Activated CD8-positive, alpha-beta memory T cell treated with anti-CD3 and anti-CD28 coated beads for 36 hours (primary cell): ENCODE results near the gene PRSS37. TPM values are rescaled to one million over a fixed set of nuclear protein-coding genes. Genes with fewer than 3 reads are reported as not detected.
"Not testable (repeated sequence)": the region's sequence is repeated elsewhere in the genome, so short reads cannot be mapped to it uniquely, and the experiment has no call there.

Source experiments
- CTCF ChIA-PET: fragments of 350-600 bp; sonication (Branson Sonifier 250); formaldehyde crosslinking; loops from one replicate; lab custom pipeline; 2021; ENCODE audit warnings: antibody characterized with exemption; lab: Charles Lee
- POLR2A ChIA-PET: fragments of 350-600 bp; sonication (Branson Sonifier 250); formaldehyde crosslinking; loops from one replicate; lab custom pipeline; 2021; ENCODE audit warnings: antibody characterized with exemption; lab: Charles Lee
- total RNA-seq, 2 experiments: library from RNA; stranded (reverse); gene quantifications; one replicate each; pipeline ENCODE4 v1.2.3, GENCODE V29; 2021

The PRSS37 gene, protein sequence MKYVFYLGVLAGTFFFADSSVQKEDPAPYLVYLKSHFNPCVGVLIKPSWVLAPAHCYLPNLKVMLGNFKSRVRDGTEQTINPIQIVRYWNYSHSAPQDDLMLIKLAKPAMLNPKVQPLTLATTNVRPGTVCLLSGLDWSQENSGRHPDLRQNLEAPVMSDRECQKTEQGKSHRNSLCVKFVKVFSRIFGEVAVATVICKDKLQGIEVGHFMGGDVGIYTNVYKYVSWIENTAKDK
- not detected for total RNA-seq

DNA sequence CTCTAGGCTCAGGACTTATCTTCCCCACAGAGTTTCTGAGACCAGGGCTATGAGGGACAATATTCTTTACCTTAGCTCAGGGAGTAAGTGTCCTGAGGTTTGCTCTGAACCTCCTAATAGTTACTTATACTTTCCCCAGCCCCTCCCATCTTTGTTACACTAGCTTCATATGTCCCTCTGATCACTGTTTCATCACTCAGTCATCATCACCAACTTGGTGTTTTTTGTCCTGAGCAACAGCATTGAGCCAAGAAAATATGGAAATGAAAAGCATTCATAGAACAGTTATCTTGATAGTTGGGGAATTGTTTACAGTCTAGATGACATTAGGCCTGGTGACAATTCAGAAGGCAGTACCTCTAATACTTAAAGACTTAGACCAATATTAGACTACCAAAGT is at the start of gene PRSS37:
PRSS37 (minus strand) TSS at position 101 of the 400 bp plus-strand sequence. CDS start 436 bp downstream, outside the sequence.
- POLR2A ChIA-PET: no interaction called here
- CTCF ChIA-PET: no interaction called here

DNA sequence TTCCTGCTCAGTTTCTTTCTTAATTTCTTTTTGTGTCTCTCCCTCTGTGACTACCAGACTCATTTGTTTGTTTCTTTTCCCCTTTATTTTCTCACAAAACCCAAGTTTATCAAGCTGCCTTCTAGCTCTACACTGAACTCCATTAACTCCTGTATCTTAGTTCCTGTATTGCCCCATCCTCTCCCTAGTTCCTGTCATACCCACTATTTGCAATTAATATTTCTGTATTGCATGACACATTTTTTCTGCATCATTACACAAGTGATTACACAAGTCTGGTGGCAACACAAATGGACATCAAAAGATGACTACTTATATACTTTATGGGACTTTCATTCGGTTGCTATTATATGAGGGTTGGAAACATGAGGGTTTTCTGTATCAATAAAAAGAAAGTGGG is 48.0 kb upstream of the PRSS37 start:
- POLR2A ChIA-PET: no interaction called here
- CTCF ChIA-PET: no interaction called here

DNA sequence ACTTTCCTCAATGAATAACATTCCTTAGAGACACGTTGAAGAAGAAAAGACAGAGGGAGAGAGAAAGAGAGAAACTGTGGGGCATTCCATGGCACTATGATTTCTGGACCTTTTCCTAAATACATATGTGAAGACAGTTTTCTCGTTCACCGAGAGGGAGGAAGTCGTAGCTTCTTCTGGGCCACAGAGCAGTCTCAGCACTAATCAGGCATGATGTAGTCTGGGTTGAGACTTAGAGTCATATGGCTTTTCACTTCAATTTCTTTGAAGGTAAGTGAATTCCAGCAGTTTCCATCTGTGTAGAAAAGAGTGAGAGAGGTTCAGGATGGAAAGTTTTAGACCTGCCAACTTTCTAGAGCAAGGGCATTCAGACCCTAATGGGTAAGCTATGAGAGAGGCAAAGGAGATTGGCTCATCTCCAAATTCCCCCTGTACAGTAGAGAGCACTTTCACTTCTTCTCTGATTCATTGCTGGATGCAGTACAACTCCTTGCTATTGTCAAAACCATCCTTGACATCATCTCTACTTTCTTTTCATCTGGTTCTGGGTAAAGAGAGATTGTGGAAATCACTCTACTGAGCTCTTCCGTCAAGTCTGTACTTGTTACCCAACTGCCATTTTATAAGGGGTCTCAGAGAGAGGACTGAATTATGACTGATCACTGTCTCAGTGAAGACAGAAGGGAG is 43.4 kb upstream of the PRSS37 start:
- CTCF ChIA-PET: no interaction called here
- POLR2A ChIA-PET: no interaction called here

DNA sequence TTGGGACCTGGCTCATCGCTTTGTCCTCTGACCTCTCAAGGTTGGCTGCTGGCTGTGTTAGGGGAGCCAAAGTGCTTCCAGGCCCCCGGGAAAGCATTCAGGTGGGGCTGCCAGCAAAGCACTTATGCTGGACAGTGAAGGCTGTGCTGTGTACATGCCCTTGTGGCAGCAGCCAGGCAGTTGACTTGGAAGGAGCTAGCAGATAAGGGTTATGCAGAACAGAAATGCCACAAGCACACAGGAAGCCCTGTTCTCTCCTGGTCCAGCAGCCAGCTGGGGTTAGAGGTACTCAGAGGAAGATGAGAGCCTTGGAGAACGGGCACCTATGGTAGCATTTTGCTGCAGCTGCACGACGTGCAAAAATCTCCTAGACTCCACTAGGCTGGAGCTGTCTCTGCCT is 39.7 kb upstream of the PRSS37 start:
- ChIA-PET POLR2A (no interaction called here), CTCF (no interaction called here)

DNA sequence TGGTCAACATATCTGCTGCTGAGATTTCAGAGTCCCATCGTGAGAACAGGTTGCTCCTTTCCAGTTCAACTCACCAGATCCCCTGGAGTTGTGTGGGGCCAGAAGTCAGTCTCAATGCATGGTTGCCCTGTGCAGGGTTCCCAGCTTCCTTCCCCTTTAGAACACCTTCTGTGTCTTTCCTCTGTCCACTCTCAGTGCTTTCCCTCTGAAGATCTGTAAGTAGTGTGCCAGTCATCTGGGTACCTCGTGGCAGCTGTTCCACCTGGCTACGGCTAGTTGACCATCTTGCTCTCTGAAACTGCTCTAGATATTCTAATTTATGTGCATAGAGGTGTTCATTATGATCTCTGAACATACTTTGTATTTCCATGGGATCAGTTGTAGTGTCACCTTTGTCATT is 36.1 kb upstream of the PRSS37 start:
- ChIA-PET POLR2A (no interaction called here), CTCF (no interaction called here)

DNA sequence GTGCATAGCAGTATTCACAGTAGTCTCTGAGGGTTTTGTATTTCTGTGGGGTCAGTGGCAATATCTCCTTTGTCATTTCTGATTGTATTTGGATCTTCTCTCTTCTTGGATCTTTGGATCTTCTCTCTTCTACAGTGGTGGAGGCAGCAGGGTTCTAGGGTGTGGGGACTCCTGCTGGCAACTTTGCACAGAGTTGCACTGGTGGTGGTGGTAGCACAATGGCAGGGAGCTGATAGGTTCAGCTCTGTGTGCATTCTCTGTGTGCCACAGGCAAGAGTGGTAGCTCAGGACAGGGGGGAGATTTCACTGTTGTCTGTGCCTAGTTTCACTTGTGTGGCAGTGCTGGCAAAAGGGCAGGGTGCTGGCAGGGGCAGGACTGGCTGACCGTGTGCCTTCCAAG is 35.1 kb upstream of the PRSS37 start:
- CTCF ChIA-PET: no interaction called here
- POLR2A ChIA-PET: no interaction called here

DNA sequence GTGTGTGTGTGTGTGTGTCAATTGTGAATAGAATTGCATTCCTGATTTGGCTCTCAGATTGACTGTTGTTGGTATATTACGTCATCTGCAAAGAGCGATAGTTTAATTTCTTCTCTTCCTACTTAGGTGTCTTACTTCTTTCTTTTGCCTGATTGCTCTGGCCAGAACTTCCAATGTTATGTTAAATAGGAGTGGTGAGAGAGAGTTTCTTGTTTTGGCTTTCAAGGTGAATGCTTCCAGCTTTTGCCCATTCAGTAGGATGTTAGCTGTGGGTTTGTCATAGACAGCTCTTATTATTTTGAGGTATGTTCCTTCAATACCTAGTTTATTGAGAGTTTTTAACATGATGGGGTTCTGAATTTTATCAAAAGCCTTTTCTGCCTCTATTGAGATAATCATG is 34.2 kb upstream of the PRSS37 start:
- POLR2A ChIA-PET: no interaction called here
- CTCF ChIA-PET: no interaction called here

DNA sequence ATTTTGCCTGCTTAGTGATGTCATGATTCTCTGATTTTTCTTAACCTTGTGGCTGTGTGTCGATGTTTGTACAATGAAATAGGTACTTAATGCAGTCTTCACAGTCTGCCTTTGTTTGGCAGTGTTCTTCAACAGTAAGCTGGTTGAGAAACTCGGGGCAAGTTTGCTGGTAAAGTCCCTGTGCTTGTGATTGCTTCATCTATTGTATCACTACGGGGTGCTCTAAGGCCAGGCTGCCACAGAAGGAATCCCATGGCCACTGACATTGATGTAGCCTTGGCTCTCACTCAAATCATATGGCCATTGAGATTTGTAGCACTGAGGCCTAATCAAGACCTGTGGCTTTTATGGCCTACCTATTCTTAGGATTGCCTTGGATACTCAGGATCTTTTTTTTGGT is 33.5 kb upstream of the PRSS37 start:
- ChIA-PET POLR2A (no interaction called here), CTCF (no interaction called here)

DNA sequence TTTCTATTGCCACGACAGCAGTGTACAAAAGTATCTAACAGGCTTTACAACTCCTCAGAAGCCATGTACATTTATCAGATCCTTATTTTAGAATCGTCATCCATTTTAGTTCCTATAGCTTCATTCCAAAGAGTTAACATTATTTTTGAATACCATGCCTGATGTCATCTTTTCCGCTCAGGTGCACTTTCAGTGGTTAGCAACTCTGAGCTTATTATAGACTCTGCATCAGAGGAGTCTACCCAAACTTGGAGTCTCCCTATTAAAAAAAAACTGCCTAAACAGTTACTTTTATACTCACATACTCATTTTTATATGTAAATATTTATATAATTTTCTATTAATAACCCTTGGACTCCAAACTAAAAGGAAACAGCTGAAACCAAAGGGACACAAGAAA is 31.6 kb upstream of the PRSS37 start:
- ChIA-PET CTCF (no interaction called here), POLR2A (no interaction called here)

DNA sequence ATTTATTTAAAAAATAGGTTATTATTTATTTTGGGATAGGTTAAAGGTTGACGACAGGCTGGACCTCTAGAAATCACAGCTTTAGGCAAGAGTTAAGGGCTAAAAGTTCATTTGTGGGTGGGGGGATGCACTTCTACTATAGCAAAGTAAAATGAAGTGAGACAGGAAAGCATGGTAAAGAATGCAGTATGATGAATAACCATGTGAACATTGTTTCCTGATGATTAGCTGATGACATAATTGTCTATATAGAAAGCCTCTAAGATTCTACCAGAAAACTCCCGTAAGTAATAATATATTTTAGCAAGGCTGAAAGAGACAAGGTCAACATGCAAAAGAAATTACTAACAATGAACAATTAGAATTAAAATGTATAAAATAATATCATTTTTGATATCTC is 25.7 kb upstream of the PRSS37 start:
- POLR2A ChIA-PET: no interaction called here
- CTCF ChIA-PET: no interaction called here

DNA sequence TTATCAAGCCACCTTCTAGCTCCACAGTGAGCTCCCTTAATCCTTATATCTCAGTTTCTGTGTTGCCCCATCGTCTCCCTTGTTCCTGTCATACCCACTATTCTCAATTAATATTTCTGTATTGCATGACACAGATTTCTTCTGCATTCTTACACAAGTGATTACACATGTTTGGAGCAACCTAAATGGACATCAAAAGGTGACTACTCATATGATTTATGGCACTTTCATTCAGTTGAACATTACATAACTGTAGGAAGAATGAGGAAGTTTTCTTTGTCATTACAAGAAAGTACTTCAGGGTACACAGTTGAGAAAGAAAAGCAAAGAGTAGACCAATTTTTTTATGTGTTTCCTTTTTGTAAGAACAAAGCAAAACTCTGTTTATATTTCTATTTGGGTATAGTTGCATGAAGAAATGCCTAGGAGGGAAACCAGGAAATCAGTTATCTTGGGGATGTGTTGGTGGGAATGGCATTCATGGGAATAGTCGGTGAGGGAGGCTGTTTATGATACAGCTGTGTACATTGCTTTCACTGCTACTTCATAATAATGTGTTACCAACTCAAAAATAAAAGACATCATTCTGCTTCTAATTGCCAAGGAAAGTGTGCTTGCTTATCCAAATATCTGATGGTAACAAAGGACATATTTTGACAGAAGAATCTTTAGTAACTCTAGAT is 23.6 kb upstream of the PRSS37 start:
- CTCF ChIA-PET: no interaction called here

DNA sequence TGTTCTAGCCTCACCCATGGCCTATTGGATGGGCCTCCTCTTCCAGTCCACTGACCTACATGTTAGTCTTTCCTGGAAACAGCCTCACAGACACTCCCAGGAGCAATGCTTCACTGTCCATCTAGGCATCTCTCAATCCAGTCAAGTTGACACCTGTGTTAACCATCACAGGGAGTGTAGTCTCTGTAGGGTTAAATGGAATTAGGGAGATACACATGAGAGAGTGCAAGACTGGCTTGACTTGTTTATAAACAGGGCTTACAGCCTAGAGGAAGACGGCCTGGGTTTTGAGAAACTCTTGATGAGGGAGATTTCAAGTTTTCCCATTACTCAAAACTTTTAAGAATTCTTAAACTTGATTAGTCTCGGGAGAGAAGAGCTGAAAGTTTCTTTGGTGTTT is 18.9 kb upstream of the PRSS37 start:
- ChIA-PET POLR2A (no interaction called here), CTCF (no interaction called here)

More for the DNA sequence above, 23.6 kb upstream of the PRSS37 start:
- POLR2A ChIA-PET: no interaction called here

DNA sequence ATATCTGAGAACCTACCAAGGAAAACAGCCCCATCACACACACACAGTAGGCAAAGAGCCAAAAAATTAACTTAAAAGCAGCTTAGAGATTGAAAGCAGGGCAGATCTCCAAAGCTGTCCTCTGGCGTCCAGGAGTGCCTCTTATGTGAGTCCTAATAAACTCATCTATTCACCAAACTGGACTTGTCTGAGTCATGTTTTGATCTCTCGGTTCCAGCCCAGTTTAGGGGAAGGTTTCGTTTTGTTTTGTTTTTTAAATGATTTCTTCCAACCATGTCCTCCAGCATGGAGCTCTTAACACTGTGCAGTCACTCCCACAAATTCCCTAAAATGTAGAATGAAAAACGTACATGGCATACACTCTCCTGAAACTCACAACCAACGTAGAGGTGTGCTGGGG is 6.7 kb upstream of the PRSS37 start:
- ChIA-PET CTCF (no interaction called here), POLR2A (no interaction called here)

DNA sequence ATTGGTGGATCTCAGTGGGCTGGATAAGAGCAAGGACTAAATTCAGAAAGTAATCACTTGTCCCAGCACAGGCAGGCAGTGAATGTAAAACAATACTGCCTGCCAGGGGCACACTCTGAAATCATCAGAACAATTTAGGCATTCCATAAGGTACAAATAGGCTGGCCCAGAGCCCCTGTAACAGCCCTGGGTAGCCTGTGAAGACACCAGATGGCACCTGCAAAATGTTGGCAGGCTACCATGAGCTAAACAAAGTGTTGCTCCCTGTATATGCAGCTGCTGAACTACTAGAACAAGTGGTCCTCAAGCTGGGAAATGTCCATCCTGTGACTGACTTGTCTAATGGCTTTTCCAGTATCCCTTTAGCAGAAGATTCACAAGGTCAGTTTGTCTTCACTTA is 3.0 kb upstream of the PRSS37 start:
- CTCF ChIA-PET: no interaction called here

DNA sequence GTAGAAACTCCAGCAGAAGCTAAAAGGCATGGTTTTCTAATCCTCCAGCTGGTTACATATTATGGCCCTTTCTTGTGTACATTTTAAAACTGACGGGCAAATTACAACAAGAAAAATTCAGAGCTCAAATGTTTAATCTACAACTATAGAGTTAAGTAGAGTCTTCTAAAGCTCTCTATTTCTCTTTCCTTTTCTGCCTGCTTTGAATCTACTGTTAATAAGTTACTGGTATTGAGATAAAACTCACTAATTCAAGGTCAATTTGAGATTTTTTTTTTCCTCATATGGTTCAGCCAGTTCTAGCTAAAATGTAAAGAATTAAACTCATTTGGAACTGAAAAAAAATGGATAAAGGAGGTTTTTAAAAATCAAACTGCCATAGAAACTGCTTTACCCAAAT is 1.6 kb upstream of the PRSS37 start:
- ChIA-PET CTCF (no interaction called here), POLR2A (no interaction called here)

More for the DNA sequence above, 3.0 kb upstream of the PRSS37 start:
- POLR2A ChIA-PET: no interaction called here

DNA sequence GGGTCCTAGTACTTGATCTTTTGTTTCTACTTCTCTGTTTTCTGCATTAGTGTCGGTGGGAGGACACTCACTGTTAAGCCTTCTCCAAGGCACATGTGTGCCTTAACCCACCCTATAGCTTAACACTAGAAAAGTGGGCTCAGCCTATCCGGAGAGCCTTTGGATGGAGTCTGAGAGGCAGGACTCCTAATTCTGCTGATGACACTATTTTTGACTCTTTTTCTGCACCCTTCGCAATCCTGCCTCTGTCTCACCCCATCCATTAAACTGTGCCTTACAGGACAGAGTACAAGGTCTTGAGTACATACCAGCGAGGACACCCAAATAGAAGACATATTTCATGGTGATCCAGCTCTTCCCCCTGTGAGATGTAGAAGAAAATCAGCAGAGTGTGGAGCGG is 577 bp downstream of the PRSS37 start:
- CTCF ChIA-PET: no interaction called here

DNA sequence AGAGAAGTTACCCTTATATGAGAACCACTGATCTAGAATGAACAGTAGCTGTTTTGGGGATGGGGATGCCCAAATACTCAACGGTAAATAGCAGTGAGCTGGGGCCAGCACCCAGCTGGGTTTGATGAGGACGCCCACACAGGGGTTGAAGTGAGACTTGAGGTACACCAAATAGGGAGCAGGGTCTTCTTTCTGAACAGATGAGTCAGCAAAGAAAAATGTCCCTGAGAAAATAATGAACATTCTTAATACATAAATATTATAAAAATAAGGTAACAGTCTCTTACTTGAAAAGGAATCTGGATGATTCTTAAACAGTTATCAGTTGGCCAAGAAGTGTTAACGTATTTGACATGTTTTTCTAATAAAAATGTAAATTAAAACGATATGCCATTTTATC is 2.0 kb downstream of the PRSS37 start:
- ChIA-PET CTCF (no interaction called here), POLR2A (no interaction called here)

More for the DNA sequence above, 577 bp downstream of the PRSS37 start:
- POLR2A ChIA-PET: no interaction called here

DNA sequence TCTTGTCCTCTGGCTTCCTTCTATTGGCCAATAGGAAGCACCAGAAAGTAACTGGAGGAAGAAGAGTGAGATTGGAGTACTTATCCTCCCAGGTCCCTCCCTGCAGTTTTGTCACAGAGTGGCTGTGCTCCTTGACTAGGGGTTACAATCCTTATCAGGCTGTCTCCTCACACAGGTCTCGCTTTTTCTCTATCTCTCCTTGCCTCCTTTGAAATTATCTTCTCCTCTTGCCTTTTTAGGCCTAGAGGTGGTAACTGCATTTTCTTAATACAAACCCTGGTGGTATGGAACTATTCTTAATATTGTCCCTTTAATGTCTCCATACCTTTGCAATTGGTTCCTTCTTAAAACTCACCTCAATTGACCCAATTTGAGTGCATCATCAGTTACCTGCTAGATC is 2.7 kb downstream of the PRSS37 start:
- CTCF ChIA-PET: no interaction called here
- POLR2A ChIA-PET: no interaction called here

DNA sequence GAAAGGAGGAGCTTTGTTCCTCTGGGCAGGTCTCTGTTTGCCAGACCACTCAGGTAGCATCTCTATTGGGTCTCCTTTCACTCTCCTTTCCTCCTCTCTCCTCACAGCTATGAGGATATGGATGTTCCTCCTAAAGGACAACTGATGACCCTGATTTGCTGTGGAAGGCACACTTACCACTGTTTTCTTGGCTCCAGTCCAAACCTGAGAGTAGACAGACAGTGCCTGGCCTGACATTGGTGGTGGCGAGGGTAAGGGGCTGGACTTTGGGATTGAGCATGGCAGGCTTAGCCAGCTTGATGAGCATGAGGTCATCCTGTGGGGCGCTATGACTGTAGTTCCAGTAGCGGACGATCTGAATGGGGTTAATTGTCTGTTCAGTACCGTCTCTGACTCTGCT is 3.6 kb downstream of the PRSS37 start:
- CTCF ChIA-PET: no interaction called here
- POLR2A ChIA-PET: no interaction called here

DNA sequence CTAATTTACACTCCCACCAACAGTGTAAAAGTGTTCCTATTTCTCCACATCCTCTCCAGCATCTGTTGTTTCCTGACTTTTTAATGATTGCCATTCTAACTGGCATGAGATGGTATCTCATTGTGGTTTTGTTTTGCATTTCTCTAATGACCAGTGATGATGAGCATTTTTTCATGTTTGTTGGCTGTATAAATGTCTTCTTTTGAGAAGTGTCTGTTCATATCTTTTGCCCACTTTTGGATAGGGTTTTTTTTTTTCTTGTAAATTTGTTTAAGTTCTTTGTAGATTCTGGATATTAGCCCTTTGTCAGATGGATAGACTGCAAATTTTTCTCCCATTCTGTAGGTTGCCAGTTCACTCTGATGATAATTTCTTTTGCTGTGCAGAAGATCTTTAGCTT is 18.9 kb downstream of the PRSS37 start:
- POLR2A ChIA-PET, CTCF ChIA-PET: not testable (repeated sequence)

DNA sequence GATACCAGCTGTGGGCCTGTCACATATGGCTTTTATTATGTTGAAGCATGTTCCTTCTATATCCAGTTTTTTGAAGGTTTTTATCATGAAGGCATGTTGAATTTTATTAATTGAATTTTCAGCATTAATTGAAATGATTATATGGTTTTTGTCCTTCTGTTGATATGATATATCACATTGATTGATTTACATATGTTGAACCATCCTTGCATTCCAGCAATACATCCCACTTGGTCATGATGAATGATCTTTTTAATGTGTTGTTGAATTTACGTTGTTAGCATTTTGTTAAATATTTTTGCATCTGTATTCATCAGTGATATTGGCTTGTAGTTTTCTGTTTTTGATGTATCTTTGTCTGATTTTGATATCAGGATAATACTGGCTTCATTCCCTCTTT is 21.2 kb downstream of the PRSS37 start:
- ChIA-PET POLR2A (no interaction called here), CTCF (no interaction called here)
